Spleen (tissue), 11 donors: ENCODE data around the gene CACNB1. TPM values are rescaled to one million over a fixed set of nuclear protein-coding genes. Genes with fewer than 3 reads are reported as not detected.

Experiments
- DNase-seq: peaks from one replicate; pipeline ENCODE4 v3.0.0-alpha.2; 2020
- H3K27ac ChIP-seq, 8 donors: fragments of 200-600 bp; sonication (generic) in 7 of 8; 1 replicate in 4 of 8; 2 replicates in 4 of 8; pipeline versions ENCODE4 v1.5.0 to v1.8.0; 2016 to 2021; ENCODE audit warnings: inconsistent platforms in 4 of 8, mild to moderate bottlenecking in 4 of 8, moderate library complexity in 1 of 8
- H3K27me3 ChIP-seq, 7 donors: fragments of 200-600 bp; sonication (generic) in 6 of 7; replicated peaks in 1 of 7; 1 replicate in 4 of 7; 2 replicates in 3 of 7; pipeline versions ENCODE4 v1.5.0 to v1.8.0; 2016 to 2021; ENCODE audit warnings: inconsistent platforms in 3 of 7, mild to moderate bottlenecking in 1 of 7
- H3K36me3 ChIP-seq, 6 donors: fragments of 200-600 bp; sonication (generic) in 5 of 6; 1 replicate in 4 of 6; 2 replicates in 2 of 6; pipeline versions ENCODE4 v1.5.0 to v1.8.0; 2016 to 2021; ENCODE audit warnings: inconsistent platforms in 2 of 6
- H3K4me1 ChIP-seq, 6 donors: fragments of 200-600 bp; sonication (generic) in 5 of 6; 1 replicate in 3 of 6; 2 replicates in 3 of 6; pipeline versions ENCODE4 v1.5.0 to v1.8.0; 2016 to 2021; ENCODE audit warnings: inconsistent platforms in 3 of 6
- H3K4me3 ChIP-seq, 8 donors: fragments of 200-600 bp; sonication (generic) in 7 of 8; 1 replicate in 4 of 8; 2 replicates in 4 of 8; pipeline versions ENCODE4 v1.5.0 to v1.8.0; 2016 to 2021; ENCODE audit warnings: inconsistent platforms in 4 of 8, mild to moderate bottlenecking in 4 of 8, moderate library complexity in 2 of 8
- H3K9me3 ChIP-seq, 8 donors: fragments of 200-600 bp; sonication (generic) in 7 of 8; 1 replicate in 4 of 8; 2 replicates in 4 of 8; pipeline versions ENCODE4 v1.5.0 to v1.8.0; 2016 to 2021; ENCODE audit warnings: inconsistent platforms in 4 of 8
- CTCF ChIP-seq, 11 experiments: fragments of 200-600 bp in 7 of 11; fragments of 450-650 bp in 4 of 11; sonication (generic) in 4 of 11; IDR thresholded peaks in 8 of 11; conservative IDR thresholded peaks in 3 of 11; 1 replicate in 7 of 11; 2 replicates in 4 of 11; pipeline versions ENCODE4 v1.4.0 to v1.8.0; 2016 to 2021; ENCODE audit warnings: antibody characterized with exemption in 11 of 11, inconsistent platforms in 4 of 11, mild to moderate bottlenecking in 1 of 11
- POLR2A ChIP-seq, 3 donors: fragments of 450-650 bp; IDR thresholded peaks; one replicate each; pipeline ENCODE4 v1.5.1; 2017; ENCODE audit warnings: antibody characterized with exemption in 3 of 3, mild to moderate bottlenecking in 1 of 3
- POLR2AphosphoS5 ChIP-seq, 3 donors: sonication (generic); formaldehyde crosslinking; IDR thresholded peaks; one replicate each; pipeline ENCODE4 v1.5.1; 2017; ENCODE audit warnings: antibody characterized with exemption in 3 of 3
- WGBS, 5 donors: extraction: QIAGEN DNeasy Blood & Tissue Kit in 3 of 5; methylation state at CpG; one replicate each; pipeline versions ENCODE4 v1.1.5 to v1.1.7; 2013 to 2018; 5-methylcytosine and 5-hydroxymethylcytosine counted together
- intact Hi-C: fragments of 100-400 bp; cut with DNase I; formaldehyde crosslinking; loops from one replicate; pipeline ENCODE4 v1.15.0; 2023; ENCODE audit warnings: low total_unique reads
- polyA plus RNA-seq, 3 donors: library from polyadenylated mRNA; stranded (reverse); fragments of 200-250 nt; gene quantifications; one replicate each; pipeline ENCODE4 v1.2.1, GENCODE V29; 2013
- total RNA-seq, 7 donors: library from RNA; depleted of rRNA in 3 of 7; stranded (reverse); fragments of >200 nt in 3 of 7; fragmentation: NEBNext Ultra II Directional in 4 of 7; extraction: Animal tissue kit (Norgen Biotek cat#: 25700) in 4 of 7; gene quantifications; one replicate each; pipeline versions ENCODE4 v1.1.0 to v1.2.1, GENCODE V29; 2016 to 2021
- donor health status: healthy with polysubstance abuse.
- donor health status: DM: no; HTN: no; CAD: no; lungs with moderate emphysema.
- donor health status: DM: no; HTN: no; CAD: no.
- donor health status: Bipolar disorder and iron deficiency.
- donor health status: healthy.
- donor health status: DM: no; HTN: no; CAD: no.
- donor health status: DM: yes; HTN: yes; CAD: no.

Gene CACNB1
- total and polyA plus RNA-seq, 10 donors, result 2.0 to 11.9 (median 6.7) TPM

GRCh38 chr17:39237586-39237985 lies 40.1 kb upstream of the CACNB1 start:
- Histone ChIP-seq H3K9me3 (no peaks in the 10 kb centered on the region), H3K4me1 (peaks cover 0 to 26% (median 20%) of the 10 kb centered on the region in 6 donors), H3K36me3 (no peaks in the 10 kb centered on the region), H3K27me3 (peaks cover 0 to 43% (median 6%) of the 10 kb centered on the region in 7 donors), H3K4me3 (no peak overlapping the region), H3K27ac (peak overlapping the region in 2 of 8 donors; percentile 75 to 76)
- TF ChIP-seq POLR2AphosphoS5 (IDR thresholded peaks at IDR 0.05), result no peak
- no peak for TF ChIP-seq CTCF (IDR thresholded peaks at IDR 0.05 in 8 of 11, conservative IDR thresholded peaks at IDR 0.05 in 3 of 11)
- TF ChIP-seq POLR2A (IDR thresholded peaks at IDR 0.05), result no peak
- WGBS, 5 donors, result 85 to 96% (median 88%) methylated on average over 2 to 7 of the region's 7 CpGs
- intact Hi-C loops, result no loop called here
- peak; percentile 67 for DNase-seq

GRCh38 chr17:39236981-39237441 lies 39.5 kb upstream of the CACNB1 start:
- intact Hi-C loops, result no loop called here
- no peak overlapping the region for H3K4me3 ChIP-seq
- H3K9me3 ChIP-seq, result no peaks in the 10 kb centered on the region
- 89 to 96% (median 91%) methylated on average over 3 to 6 of the region's 6 CpGs for WGBS, 5 donors
- peaks cover 0 to 32% (median 25%) of the 10 kb centered on the region in 6 donors for H3K4me1 ChIP-seq
- peaks cover 0 to 45% (median 10%) of the 10 kb centered on the region in 7 donors for H3K27me3 ChIP-seq
- no peak for TF ChIP-seq POLR2A (IDR thresholded peaks at IDR 0.05)
- TF ChIP-seq POLR2AphosphoS5 (IDR thresholded peaks at IDR 0.05), result no peak
- TF ChIP-seq CTCF (IDR thresholded peaks at IDR 0.05 in 8 of 11, conservative IDR thresholded peaks at IDR 0.05 in 3 of 11), result no peak
- peak; percentile 47 for DNase-seq
- H3K27ac ChIP-seq, result peak overlapping the region in 1 of 8 donors; percentile 21
- H3K36me3 ChIP-seq, result no peaks in the 10 kb centered on the region

- intact Hi-C loops, result no loop called here
- peak overlapping the region in 1 of 8 donors; percentile 21 for H3K27ac ChIP-seq
- no peak overlapping the region for H3K4me3 ChIP-seq
- peak; percentile 51 for DNase-seq
- peaks cover 0 to 50% (median 15%) of the 10 kb centered on the region in 7 donors for H3K27me3 ChIP-seq
- no peaks in the 10 kb centered on the region for H3K36me3 ChIP-seq
- TF ChIP-seq POLR2A (IDR thresholded peaks at IDR 0.05), result no peak
- TF ChIP-seq CTCF (IDR thresholded peaks at IDR 0.05 in 8 of 11, conservative IDR thresholded peaks at IDR 0.05 in 3 of 11), result no peak
- TF ChIP-seq POLR2AphosphoS5 (IDR thresholded peaks at IDR 0.05), result no peak
- H3K4me1 ChIP-seq, result peaks cover 0 to 37% (median 30%) of the 10 kb centered on the region in 6 donors
- 57 to 75% (median 72%) methylated on average over 2 to 5 of the region's 5 CpGs for WGBS, 5 donors
- no peaks in the 10 kb centered on the region for H3K9me3 ChIP-seq
These were observed 39.0 kb upstream of the CACNB1 start for GRCh38 chr17:39236450-39236927.

- no peak for TF ChIP-seq POLR2A (IDR thresholded peaks at IDR 0.05)
- peak in 7 of 11 experiments; percentile 22 to 49 (median 38) for TF ChIP-seq CTCF (IDR thresholded peaks at IDR 0.05 in 8 of 11, conservative IDR thresholded peaks at IDR 0.05 in 3 of 11)
- TF ChIP-seq POLR2AphosphoS5 (IDR thresholded peaks at IDR 0.05), result no peak
- Histone ChIP-seq H3K4me3 (no peak overlapping the region), H3K27ac (no peak overlapping the region), H3K9me3 (no peaks in the 10 kb centered on the region), H3K4me1 (peaks cover 0 to 39% (median 30%) of the 10 kb centered on the region in 6 donors), H3K36me3 (no peaks in the 10 kb centered on the region), H3K27me3 (peaks cover 0 to 57% (median 22%) of the 10 kb centered on the region in 7 donors)
- 37 to 43% (median 41%) methylated on average over 18 of the region's 18 CpGs for WGBS, 5 donors
- intact Hi-C loops, result no loop called here
- DNase-seq, result peak; percentile 50
These were observed 38.3 kb upstream of the CACNB1 start for GRCh38 chr17:39235555-39236449.
